Kidney capillary endothelial cell (primary cell): ENCODE data around the gene TTC21A.
"Not testable (repeated sequence)": the region's sequence is repeated elsewhere in the genome, so short reads cannot be mapped to it uniquely, and the experiment has no call there.

Source experiments
- DNase-seq: peaks from one replicate; pipeline ENCODE4 v3.0.0-alpha.2; 2018; ENCODE audit warnings: low spot score

Gene TTC21A, protein sequence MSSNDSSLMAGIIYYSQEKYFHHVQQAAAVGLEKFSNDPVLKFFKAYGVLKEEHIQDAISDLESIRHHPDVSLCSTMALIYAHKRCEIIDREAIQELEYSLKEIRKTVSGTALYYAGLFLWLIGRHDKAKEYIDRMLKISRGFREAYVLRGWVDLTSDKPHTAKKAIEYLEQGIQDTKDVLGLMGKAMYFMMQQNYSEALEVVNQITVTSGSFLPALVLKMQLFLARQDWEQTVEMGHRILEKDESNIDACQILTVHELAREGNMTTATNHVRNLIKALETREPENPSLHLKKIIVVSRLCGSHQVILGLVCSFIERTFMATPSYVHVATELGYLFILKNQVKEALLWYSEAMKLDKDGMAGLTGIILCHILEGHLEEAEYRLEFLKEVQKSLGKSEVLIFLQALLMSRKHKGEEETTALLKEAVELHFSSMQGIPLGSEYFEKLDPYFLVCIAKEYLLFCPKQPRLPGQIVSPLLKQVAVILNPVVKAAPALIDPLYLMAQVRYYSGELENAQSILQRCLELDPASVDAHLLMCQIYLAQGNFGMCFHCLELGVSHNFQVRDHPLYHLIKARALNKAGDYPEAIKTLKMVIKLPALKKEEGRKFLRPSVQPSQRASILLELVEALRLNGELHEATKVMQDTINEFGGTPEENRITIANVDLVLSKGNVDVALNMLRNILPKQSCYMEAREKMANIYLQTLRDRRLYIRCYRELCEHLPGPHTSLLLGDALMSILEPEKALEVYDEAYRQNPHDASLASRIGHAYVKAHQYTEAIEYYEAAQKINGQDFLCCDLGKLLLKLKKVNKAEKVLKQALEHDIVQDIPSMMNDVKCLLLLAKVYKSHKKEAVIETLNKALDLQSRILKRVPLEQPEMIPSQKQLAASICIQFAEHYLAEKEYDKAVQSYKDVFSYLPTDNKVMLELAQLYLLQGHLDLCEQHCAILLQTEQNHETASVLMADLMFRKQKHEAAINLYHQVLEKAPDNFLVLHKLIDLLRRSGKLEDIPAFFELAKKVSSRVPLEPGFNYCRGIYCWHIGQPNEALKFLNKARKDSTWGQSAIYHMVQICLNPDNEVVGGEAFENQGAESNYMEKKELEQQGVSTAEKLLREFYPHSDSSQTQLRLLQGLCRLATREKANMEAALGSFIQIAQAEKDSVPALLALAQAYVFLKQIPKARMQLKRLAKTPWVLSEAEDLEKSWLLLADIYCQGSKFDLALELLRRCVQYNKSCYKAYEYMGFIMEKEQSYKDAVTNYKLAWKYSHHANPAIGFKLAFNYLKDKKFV (N-terminal part only)

DNA sequence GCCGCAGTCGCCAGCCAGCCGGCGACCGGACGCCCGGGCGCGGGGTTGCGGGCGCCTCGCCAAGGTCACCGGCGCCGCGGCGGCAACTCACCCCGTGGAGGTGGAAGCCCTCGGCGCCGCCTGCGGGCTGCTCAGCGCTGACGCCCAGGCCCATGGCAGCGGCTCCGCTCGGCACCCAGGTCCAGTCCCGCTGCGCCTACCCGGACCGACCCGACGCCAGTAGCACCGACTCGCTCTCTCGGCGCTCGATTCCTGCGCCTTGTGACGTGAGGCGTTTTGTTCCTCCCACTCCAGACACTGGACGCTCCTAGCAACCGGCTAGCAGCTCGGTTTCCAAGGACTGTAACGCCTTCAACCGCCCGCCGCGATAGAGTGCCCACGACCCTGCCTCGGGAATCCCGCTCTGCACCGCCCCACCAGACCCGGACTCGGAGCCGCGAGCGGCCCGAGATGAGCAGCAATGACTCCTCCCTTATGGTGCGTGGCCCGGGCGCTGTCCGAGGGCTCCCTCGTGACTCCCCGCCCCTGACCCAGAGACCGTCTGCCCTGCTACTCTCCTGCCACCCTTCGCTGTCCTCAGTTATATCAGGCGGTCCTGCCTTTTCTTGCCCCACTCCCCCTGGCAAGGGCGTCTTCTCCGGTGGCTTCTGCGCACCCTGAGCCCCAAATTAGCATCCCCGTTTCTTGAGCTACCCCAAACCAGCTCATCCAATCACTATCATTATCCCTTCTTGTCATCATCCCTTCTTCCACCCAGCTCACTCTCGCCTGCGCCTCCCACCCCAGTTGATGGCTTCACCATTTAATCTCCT lies at the start of gene TTC21A, which contains the start of gene GORASP1:
TTC21A (plus strand) TSS at position 293 of the 812 bp plus-strand sequence; CDS start at position 451, 158 bp downstream.
GORASP1 (minus strand) TSS at position 240 of the 812 bp plus-strand sequence; CDS start at position 154, 86 bp downstream.
- peak; percentile 73 for DNase-seq

DNA sequence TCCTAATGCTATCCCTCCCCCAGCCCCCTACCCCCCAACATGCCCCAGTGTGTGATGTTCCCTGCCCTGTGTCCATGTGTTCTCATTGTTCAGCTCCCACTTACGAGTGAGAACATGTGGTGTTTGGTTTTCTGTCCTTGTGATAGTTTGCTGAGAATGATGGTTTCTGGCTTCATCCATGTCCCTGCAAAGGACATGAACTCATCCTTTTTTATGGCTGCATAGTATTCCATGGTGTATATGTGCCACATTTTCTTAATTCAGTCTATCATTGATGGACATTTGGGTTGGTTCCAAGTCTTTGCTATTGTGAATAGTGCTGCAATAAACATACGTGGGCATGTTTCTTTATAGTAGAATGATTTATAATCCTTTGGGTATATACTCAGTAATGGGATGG lies 46.3 kb upstream of the TTC21A start:
- DNase-seq = not testable (repeated sequence)

DNA sequence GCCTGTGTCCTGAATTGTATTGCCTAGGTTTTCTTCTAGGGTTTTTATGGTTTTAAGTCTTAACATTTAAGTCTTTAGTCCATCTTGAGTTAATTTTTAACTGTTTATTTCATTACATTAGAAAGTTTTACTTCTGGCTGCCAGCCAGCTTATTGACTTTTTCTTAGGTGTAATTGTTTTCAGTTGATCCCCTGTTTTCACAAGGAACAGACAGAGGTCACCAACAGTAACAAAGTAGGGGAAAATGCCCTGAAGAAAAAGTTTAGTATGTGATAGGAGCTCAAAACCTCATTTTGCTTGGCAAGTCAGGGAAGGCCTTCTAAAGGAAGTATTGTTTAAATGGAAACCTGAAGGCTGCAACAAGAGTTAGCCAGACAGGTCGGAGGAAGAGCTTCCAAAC lies 45.3 kb upstream of the TTC21A start:
- no peak for DNase-seq

DNA sequence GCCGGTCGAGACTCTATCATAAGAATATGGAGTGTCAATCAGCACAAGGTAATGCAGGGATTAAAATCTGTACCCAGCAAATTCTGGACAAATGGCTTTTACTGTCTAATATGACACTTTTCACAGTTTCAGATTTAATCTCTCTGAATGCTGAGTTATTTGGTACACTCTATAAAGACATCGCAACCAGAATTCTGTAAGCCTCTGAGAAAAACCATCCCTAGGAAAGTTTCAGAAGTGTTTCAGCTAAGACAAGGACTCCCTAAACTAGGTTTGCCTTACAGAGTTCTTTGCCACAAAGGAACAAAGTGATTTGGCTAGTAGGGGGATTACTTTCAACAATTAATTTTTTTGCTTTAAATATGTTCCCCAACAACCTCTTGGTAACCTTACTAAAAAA lies 44.3 kb upstream of the TTC21A start:
- DNase-seq = no peak

DNA sequence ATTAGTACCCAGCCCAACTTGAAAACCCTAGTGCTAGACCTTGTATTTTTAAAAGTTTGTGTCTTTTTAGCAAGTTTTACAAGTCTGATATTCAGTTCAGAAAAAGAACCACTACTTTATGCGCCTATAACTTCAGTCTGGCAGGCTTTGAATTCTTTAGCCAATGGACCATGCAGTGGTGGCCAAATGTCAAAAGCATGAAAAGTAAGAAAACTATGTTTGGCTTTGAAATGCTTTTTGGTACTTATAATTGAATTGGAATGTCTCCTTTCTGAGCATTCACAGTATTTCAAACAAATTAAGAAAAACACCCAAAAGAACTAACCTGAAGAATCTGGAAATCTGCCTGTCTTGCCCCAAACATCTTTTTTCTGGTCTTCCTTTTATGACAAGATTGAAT lies 42.8 kb upstream of the TTC21A start:
- no peak for DNase-seq

DNA sequence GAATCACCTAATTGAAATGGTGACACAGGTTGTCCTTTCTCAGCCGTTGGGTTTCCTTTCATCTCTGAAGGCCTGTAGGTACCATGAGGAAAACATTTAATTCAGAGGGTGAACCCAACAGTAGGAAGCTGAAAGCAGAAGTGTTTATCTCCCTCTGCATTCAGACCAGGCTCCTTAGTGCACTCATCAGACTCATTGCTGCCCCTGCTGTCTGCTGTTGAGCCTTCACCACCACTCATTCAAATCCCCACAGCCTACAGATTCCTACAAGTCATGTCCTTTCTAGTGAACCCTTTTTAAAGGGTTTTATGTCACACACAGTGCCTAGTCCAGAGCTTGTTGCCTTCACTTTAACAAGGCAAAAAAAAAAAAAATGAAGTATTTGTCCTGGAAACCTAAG lies 42.3 kb upstream of the TTC21A start:
- DNase-seq = peak; percentile 8

DNA sequence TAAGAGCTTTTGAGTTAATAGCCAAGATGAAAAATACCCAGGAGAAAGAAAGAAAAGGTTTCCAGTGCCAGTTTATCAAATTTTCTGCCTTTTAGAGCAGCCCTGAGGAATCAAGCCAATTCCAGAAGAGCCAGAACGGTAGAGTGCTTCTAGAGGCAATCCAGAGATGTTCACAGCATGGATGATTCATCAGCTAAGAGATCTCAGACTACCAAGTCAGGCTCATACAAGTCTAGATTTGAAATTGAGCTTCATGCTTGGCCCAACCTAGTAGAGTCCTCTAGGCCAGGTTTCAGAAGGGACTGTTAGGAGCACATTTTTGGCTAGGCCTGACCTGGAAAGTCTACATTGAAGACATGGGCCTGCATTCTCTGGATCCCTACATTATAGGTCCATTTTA lies 40.2 kb upstream of the TTC21A start:
- no peak for DNase-seq

DNA sequence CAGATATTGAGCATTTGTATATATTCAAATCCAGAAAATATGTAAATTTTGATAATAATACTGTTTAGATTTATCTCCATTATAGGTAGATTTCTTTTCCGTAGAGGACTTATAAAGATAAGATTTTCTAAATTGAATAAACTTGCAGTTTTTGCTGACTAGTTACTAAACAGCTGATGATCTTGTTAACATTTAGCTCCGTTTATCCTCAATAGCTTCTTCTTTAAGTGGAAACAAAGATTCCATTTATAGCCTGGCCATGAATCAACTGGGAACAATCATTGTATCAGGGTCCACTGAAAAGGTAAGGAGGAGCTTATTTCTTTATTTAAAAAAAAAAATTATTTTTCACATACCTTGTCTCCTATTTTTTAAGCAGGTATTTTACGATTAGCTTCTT lies 38.9 kb upstream of the TTC21A start:
- no peak for DNase-seq

DNA sequence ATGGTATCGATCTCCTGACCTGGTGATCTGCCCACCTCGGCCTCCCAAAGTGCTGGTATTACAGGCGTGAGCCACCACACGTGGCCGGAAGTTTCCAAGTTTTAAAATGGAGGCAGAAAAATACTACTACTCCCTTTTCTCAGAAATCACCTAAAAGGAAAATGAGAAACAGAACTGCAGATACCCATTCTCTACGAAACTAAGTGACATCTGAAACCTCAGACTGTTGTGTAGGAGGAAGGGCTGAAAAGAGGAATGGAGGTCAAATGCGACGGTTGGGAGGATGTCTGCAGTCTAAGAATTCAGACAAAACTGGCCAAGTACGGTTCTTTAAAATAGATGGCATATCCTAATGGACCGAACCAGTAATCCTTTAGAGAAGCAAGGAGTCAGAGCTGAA lies 31.6 kb upstream of the TTC21A start:
- DNase-seq = no peak

DNA sequence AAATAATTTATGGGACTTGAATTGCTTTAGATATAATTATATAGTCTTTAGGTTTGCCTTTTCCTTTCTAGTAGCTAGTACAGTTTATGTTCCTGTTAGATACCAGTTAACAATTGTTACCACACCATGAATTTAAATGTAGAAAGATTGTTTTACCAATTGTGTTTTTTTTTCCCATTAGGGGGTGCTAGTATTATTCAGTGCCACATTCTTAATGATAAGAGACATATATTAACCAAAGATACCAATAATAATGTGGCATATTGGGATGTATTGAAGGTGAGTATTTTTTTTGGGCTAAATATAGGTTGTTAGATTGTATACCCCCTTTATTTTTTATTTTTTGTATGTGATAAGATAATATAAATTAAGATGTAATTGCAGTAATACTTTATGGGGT lies 27.9 kb upstream of the TTC21A start:
- DNase-seq = no peak

DNA sequence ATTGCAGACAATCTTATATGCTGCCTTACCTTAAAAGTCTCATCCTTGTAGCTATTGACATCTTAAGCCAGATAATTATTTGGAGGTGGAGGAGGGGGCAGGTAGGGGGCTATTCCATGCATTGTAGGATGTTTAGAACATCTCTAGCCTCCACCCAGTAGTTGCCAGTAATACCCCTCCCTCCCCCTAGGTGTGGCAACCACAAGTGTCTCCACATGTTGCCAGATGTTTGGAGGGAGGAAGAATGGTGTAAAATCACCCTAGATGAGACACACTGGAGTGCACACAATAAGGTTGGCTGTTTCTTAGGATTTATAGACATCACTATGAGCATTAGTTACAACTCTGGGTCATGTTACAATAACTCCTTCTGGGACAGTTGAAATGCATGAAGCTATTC lies 27.5 kb upstream of the TTC21A start:
- DNase-seq = no peak

DNA sequence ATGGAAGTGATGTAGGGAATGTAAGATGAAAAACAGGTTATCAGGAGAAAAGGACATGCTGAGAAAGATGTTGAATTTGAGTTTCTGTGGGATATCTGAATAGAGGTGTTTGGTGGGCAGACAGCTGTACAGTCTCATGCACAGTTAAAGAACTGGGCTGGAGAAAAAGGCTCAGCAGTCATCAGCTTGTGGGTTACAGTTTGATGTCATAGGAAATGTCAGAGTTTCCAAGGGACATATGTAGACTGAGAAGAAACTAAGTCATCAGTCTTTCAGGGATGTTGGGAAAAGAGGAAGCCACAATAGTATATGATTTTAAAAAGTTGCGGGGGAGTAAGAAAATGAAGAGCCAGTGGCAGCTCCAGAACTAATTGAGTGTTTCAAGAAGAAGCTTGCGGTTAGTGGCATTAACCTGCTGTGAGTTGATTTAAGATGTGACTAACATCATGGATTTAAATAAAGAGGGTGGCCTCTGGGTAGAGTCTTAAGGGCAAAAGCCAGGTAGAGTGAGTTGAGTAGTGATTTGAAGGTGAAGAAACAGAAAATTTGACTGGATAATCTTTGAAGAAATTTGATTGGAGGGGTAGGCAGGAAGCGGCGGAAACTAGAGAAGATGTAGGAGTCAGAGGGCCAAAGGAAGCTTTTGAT lies 24.7 kb upstream of the TTC21A start:
- no peak for DNase-seq

DNA sequence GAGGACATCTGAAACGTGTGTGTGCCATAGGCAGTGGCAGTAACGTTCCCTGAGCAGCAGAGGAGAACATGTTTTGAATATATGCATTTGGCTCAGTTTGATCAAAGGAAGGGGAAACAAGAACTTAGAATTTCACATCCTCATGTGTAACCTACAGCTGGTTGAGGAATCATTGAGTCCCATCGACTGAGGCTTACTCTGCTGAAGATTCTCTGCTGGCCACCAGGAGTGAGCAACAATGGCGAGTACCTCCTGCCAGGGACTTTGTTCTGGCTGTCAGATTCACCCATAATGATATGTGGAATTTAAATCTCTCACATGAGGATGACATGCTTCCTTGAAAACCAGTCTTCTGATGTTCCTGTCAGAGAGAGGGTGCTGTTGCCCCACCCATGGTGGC lies 21.3 kb upstream of the TTC21A start:
- DNase-seq = no peak

DNA sequence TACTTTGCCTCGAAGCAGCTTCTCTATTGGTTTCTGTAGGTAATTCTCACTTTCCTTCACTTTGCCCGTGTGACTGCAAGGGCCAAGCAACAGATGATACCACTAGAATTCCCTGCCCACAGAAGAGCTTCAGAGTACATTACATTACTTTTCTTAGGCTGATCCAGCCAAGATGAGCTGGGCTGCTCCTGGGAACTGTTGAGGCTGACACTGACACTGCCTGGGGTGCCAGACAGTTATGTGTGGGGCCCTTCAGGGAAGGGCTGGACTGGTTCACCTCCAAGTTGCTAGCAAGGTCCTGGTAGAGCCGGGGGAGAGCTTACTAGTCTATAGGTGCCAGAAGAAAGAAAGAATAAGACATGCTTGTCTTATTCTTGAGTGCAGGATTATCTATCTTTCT lies 19.0 kb upstream of the TTC21A start:
- no peak for DNase-seq

DNA sequence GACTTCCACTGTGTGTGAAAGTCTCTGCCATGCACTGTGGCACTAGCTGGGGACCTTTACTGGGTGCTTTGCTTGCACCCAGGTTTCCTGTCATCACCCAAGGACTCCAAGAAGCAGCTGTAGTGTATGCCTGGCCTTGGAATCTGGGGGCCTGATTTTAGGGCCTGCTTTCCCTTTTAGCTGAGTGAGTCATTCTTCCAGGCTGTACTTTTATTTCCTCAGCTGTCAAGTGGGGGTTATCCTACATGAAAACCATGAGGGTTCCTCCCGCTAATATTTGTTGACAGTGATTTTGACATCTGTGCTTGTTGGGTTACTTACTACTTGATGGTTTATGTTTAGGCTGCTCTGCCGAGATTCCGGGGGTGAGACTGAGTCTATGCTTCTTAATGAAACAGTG lies 18.6 kb upstream of the TTC21A start:
- no peak for DNase-seq

DNA sequence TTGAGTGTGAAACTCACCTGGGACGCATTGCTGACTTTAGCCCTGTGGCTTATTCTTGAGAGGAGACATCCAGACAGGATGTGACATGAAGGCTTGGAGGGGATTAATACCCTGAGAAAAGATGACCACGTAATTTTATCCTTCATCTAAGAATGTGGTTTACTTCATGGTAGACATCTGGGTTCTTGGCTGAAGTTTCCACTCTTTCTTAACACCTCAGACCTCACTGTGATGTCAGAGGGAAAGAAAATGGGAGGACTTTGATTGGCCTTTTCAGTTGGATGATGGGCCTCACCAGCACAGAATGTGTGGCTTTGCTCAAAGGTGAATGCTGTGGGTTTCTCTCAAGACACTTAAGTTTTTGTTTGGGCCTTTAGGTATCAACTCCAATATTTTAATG lies 16.6 kb upstream of the TTC21A start:
- DNase-seq = no peak

DNA sequence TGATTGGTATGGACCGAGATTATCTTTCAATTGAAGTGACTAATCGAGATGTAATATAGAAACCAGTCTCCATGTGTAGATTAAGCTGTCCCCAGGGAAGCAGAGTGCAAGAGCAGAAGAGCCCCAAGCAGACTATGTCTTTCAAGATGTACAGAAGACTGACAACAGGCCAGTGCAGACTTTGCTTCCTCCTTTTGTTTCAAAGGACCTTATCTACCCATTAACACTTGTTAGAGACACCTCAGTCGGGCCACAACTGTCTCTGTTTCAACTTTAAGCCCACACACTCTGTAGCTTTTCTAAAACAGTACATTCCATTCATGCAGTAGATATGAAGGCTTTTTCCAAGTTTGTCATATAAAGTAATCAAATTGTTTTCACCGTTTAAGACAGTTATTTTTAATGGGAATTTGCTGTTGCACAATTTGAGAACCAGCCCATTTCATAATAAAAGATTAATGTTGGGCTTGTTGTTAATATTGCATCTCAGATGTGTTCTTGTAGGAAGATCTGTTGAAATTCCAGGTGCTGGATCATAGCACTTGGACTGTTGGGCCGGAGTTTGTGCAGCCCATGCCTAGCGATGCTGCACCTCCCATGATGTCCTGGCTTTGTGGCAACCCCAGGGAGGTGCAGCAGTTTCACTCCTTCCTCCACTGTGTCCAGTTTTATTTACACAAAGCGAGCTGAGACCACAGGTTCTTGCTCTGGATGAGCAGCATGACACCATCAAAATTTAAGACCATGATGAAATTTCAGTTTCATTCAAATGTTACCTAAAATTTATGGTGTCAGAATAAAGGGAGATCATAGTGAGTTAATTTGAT lies 12.4 kb upstream of the TTC21A start:
- no peak for DNase-seq

DNA sequence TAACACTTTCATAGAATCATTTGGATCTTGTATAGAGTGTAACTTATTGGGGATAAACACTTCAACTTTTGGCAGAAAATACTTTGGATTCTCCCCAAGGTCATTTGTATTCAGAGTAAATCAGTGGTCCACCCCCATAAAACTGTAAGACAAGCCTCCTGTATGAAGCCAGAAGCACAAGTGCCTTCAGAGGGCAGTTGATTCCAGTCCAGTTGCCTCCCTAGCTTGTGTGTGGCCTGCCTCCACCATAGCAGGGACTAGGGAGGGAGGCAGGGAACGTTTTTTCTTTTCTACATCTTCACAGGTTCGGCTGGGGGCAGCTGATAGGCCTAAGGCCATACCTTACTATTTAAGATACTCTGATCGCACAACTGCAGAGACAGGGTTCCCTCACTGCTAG lies 11.7 kb upstream of the TTC21A start:
- DNase-seq = no peak

DNA sequence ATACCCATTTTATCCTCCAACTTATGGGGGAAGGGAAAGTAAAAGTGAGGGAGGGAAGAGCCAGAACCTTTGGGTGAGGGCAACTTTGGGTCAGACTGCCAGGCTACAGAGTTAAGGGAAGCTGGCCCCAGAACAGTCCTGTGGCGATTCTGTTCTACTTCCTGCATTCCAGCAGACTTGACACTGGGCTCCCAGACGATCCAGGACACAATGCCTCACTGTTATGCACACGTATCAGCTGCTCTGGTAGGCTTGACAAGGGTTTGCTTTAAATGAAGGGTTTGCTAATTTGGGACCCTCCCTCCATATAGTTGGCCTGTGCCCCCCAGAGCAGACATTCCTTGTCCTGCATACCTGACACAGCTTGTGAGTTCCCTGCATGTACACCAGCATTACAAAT lies 10.7 kb upstream of the TTC21A start:
- peak; percentile 10 for DNase-seq
